Thoracic aorta (tissue), 2 donors: ENCODE data around the gene C10orf67. TPM values are rescaled to one million over a fixed set of nuclear protein-coding genes. Genes with fewer than 3 reads are reported as not detected.

Experiments
- ATAC-seq: fragments of 150-250 bp; one replicate; pipeline ENCODE4 v1.8.0; 2017; ENCODE audit warnings: low read depth; ENCODE audit not compliant: insufficient number of reproducible peaks, low FRiP score
- DNase-seq: peaks from one replicate; pipeline ENCODE4 v3.0.0-alpha.2; 2020; ENCODE audit warnings: low spot score
- H3K27ac ChIP-seq, 2 donors: fragments of 200-600 bp; sonication (generic); 1 replicate in 1 of 2; 2 replicates in 1 of 2; pipeline ENCODE4 v1.5.1; 2016; ENCODE audit warnings: mild to moderate bottlenecking in 2 of 2, moderate library complexity in 2 of 2
- H3K27me3 ChIP-seq: fragments of 200-600 bp; sonication (generic); replicated peaks from 2 replicates; pipeline ENCODE4 v1.6.0; 2016; ENCODE audit warnings: mild to moderate bottlenecking; ENCODE audit not compliant: insufficient read depth
- H3K36me3 ChIP-seq: fragments of 200-600 bp; sonication (generic); one replicate; pipeline ENCODE4 v1.5.1; 2016
- H3K4me1 ChIP-seq, 2 donors: fragments of 200-600 bp; sonication (generic); 1 replicate in 1 of 2; 2 replicates in 1 of 2; pipeline versions ENCODE4 v1.5.1 to v1.6.0; 2016; ENCODE audit warnings: low read depth in 2 of 2, mild to moderate bottlenecking in 1 of 2; ENCODE audit not compliant: control insufficient read depth in 1 of 2
- H3K4me3 ChIP-seq: fragments of 200-600 bp; sonication (generic); 2 replicates; pipeline ENCODE4 v1.5.1; 2016; ENCODE audit warnings: mild to moderate bottlenecking
- H3K9me3 ChIP-seq: fragments of 200-600 bp; sonication (generic); 2 replicates; pipeline ENCODE4 v1.5.1; 2016
- CTCF ChIP-seq: fragments of 200-600 bp; sonication (generic); IDR thresholded peaks from one replicate; pipeline ENCODE4 v1.5.1; 2019; ENCODE audit warnings: antibody characterized with exemption
- total RNA-seq, 2 donors: library from RNA; depleted of rRNA; stranded (reverse); fragments of >200 nt; gene quantifications; one replicate each; pipeline versions ENCODE4 v1.1.0 to v1.2.3, GENCODE V29; 2016

C10orf67 gene
- total RNA-seq, 2 donors from 2014 or later = not detected

GRCh38 chr10:23199768-23200511 lies 144.7 kb downstream of the C10orf67 start:
- H3K4me1 ChIP-seq = peaks cover 0 to 3% of the 10 kb centered on the region in 2 donors
- no peaks in the 10 kb centered on the region for H3K36me3 ChIP-seq
- H3K9me3 ChIP-seq = no peaks in the 10 kb centered on the region
- DNase-seq = no peak
- H3K27ac ChIP-seq = no peak overlapping the region
- no peak for TF ChIP-seq CTCF
- no peaks in the 10 kb centered on the region for H3K27me3 ChIP-seq
- no peak overlapping the region for H3K4me3 ChIP-seq
- no peak for ATAC-seq

- Histone ChIP-seq H3K27me3 (no peaks in the 10 kb centered on the region), H3K36me3 (no peaks in the 10 kb centered on the region), H3K4me3 (no peak overlapping the region), H3K4me1 (peaks cover 0 to 7% of the 10 kb centered on the region in 2 donors), H3K27ac (no peak overlapping the region), H3K9me3 (no peaks in the 10 kb centered on the region)
- ATAC-seq (no peak), DNase-seq (no peak)
- no peak for TF ChIP-seq CTCF
Measured at GRCh38 chr10:23198940-23199767, 145.4 kb downstream of the C10orf67 start.

GRCh38 chr10:23198610-23198939 lies 146.0 kb downstream of the C10orf67 start:
- no peak for DNase-seq
- Histone ChIP-seq H3K9me3 (no peaks in the 10 kb centered on the region), H3K4me3 (no peak overlapping the region), H3K4me1 (peaks cover 0 to 7% of the 10 kb centered on the region in 2 donors), H3K27ac (no peak overlapping the region), H3K36me3 (no peaks in the 10 kb centered on the region), H3K27me3 (no peaks in the 10 kb centered on the region)
- no peak for ATAC-seq
- TF ChIP-seq CTCF = no peak

- Histone ChIP-seq H3K4me3 (no peak overlapping the region), H3K9me3 (no peaks in the 10 kb centered on the region), H3K36me3 (no peaks in the 10 kb centered on the region), H3K27ac (no peak overlapping the region), H3K4me1 (peaks cover 0 to 9% of the 10 kb centered on the region in 2 donors), H3K27me3 (no peaks in the 10 kb centered on the region)
- no peak for ATAC-seq
- no peak for TF ChIP-seq CTCF
- DNase-seq = no peak
Measured at GRCh38 chr10:23197416-23197861, 147.2 kb downstream of the C10orf67 start.

- DNase-seq (no peak), ATAC-seq (no peak)
- Histone ChIP-seq H3K4me3 (no peak overlapping the region), H3K36me3 (no peaks in the 10 kb centered on the region), H3K9me3 (no peaks in the 10 kb centered on the region), H3K27me3 (no peaks in the 10 kb centered on the region), H3K27ac (no peak overlapping the region), H3K4me1 (peaks cover 0 to 14% of the 10 kb centered on the region in 2 donors)
- TF ChIP-seq CTCF = no peak
Measured at GRCh38 chr10:23196915-23197314, 147.7 kb downstream of the C10orf67 start.
